ENCODE results near the gene RPTOR.

- no peak for TF ChIP-seq POLR2A (IDR thresholded peaks at IDR 0.05; ENCODE audit: low read length)
- no peak for TF ChIP-seq GATA1 (IDR thresholded peaks at IDR 0.05; ENCODE audit: low read depth, low read length)
Observed at GRCh38 chr17:80596760-80597608, 52.3 kb downstream of the RPTOR start.

Measured in erythroblast (primary cell).